ENCODE results near the gene PPP1R12B. TPM values are rescaled to one million over a fixed set of nuclear protein-coding genes. Genes with fewer than 3 reads are reported as not detected.
"Not testable (repeated sequence)": the region's sequence is repeated elsewhere in the genome, so short reads cannot be mapped to it uniquely, and the experiment has no call there.

PPP1R12B gene
- total and polyA plus RNA-seq, 2 donors (not counting 3 experiments of a cell fraction or from before 2014, with no cell fraction given): 8.4 to 11.5 TPM

DNA sequence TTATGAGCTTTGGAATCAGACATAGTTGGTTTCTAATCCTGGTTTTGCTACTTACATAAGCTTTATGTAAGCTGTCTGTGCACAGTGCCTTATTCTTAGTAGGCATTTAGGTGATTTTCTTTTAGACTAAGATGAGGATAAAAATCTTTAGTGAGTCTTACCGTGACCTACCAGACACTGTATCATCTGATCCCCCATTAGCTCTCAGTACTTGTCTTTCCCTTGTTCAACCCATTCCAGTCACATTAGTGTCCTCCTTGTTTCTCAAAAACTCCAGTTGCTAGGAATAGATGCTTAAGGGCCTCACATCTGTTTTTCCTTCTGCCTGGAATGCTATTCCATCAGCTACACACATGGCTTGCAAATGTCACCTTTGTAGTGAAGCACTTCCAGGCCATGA lies 18.8 kb downstream of the PPP1R12B start:
- no peak overlapping the region for H3K9ac ChIP-seq (replicated peaks; ENCODE audit: extremely low read depth, insufficient read depth, low read length)
- no peak for DNase-seq (ENCODE audit: low read depth, low spot score)
- H3K9me1 ChIP-seq (replicated peaks; ENCODE audit: control insufficient read depth, extremely low read depth, insufficient read depth, low read length): no peaks in the 10 kb centered on the region
- intact Hi-C loops (cut with micrococcal nuclease) (no loop called here), dilution Hi-C loops (cut with MboI; ENCODE audit: extremely low pct_ligation_motif_present, low sequenced_read_pairs) (no loop called here)
- H2AFZ ChIP-seq (ENCODE audit: low read depth, low read length): no peak overlapping the region
- H3K36me3 ChIP-seq (ENCODE audit: control insufficient read depth in 2 of 2, extremely low read depth in 1 of 2, insufficient read depth in 2 of 2, low read length in 2 of 2): no peaks in the 10 kb centered on the region
- H3K9me3 ChIP-seq (replicated peaks; ENCODE audit: control insufficient read depth, insufficient read depth, low read length): no peaks in the 10 kb centered on the region
- H3K27me3 ChIP-seq (ENCODE audit: control insufficient read depth in 2 of 2, insufficient read depth in 2 of 2, low read length in 2 of 2): no peaks in the 10 kb centered on the region
- no peak overlapping the region for H3K27ac ChIP-seq (ENCODE audit: insufficient read depth, low read depth, low read length)
- H3K4me3 ChIP-seq (replicated peaks in 1 of 3; ENCODE audit: insufficient read depth in 1 of 3, low read depth in 1 of 3, low read length in 3 of 3): no peak overlapping the region
- POLR2A ChIA-PET: no interaction called here
- no peaks in the 10 kb centered on the region for H4K20me1 ChIP-seq (replicated peaks; ENCODE audit: control insufficient read depth, extremely low read depth, insufficient read depth, low read length)
- no peaks in the 10 kb centered on the region for H3K4me1 ChIP-seq (ENCODE audit: control insufficient read depth, extremely low read depth, insufficient read depth, low read length)
- no peaks in the 10 kb centered on the region for H3K79me2 ChIP-seq (ENCODE audit: control insufficient read depth, insufficient read depth, low read length)
- H3K4me2 ChIP-seq (ENCODE audit: insufficient read depth, low read length): no peak overlapping the region
- BruUV-seq (replicated peaks): no TSS peak
- CTCF ChIA-PET: interaction anchor here (1.0 kb wide), 1 partner anchor 20 kb away, joined by 3 read pairs; no protein-coding TSS in a partner anchor
- TF ChIP-seq POLR2AphosphoS5 (IDR thresholded peaks at IDR 0.05; ENCODE audit: insufficient read depth, low read depth, low read length): no peak
- FAIRE-seq: no peak

DNA sequence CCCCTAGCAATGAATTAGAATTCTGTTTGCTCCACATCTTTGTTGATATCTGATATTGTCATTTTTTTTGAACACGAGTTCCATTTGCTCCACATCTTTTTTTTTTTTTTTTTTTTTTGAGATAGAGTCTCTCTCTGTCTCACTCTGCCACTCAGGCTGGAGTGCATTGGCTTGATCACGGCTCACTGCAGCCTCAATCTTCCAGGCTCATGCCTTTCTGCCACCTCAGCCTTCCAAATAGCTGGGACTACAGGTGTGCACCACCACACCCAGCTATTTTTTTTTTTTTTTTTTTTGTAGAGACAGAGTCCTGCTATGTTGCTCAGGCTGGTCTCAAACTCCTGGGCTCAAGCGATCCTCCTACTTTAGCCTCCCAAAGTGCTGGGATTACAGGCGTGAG lies 22.4 kb downstream of the PPP1R12B start:
- H3K4me2 ChIP-seq (ENCODE audit: insufficient read depth, low read length); H3K4me1 ChIP-seq (ENCODE audit: control insufficient read depth, extremely low read depth, insufficient read depth, low read length); BruUV-seq (replicated peaks); H3K27ac ChIP-seq (ENCODE audit: insufficient read depth, low read depth, low read length); H3K79me2 ChIP-seq (ENCODE audit: control insufficient read depth, insufficient read depth, low read length); H2AFZ ChIP-seq (ENCODE audit: low read depth, low read length); intact Hi-C loops (cut with micrococcal nuclease); H3K9me3 ChIP-seq (replicated peaks; ENCODE audit: control insufficient read depth, insufficient read depth, low read length); H3K9me1 ChIP-seq (replicated peaks; ENCODE audit: control insufficient read depth, extremely low read depth, insufficient read depth, low read length); H4K20me1 ChIP-seq (replicated peaks; ENCODE audit: control insufficient read depth, extremely low read depth, insufficient read depth, low read length); dilution Hi-C loops (cut with MboI; ENCODE audit: extremely low pct_ligation_motif_present, low sequenced_read_pairs); DNase-seq (ENCODE audit: low read depth, low spot score); H3K9ac ChIP-seq (replicated peaks; ENCODE audit: extremely low read depth, insufficient read depth, low read length); H3K4me3 ChIP-seq (replicated peaks in 1 of 3; ENCODE audit: insufficient read depth in 1 of 3, low read depth in 1 of 3, low read length in 3 of 3); H3K27me3 ChIP-seq (ENCODE audit: control insufficient read depth in 2 of 2, insufficient read depth in 2 of 2, low read length in 2 of 2); H3K36me3 ChIP-seq (ENCODE audit: control insufficient read depth in 2 of 2, extremely low read depth in 1 of 2, insufficient read depth in 2 of 2, low read length in 2 of 2); POLR2A ChIA-PET; CTCF ChIA-PET; FAIRE-seq: not testable (repeated sequence)

DNA sequence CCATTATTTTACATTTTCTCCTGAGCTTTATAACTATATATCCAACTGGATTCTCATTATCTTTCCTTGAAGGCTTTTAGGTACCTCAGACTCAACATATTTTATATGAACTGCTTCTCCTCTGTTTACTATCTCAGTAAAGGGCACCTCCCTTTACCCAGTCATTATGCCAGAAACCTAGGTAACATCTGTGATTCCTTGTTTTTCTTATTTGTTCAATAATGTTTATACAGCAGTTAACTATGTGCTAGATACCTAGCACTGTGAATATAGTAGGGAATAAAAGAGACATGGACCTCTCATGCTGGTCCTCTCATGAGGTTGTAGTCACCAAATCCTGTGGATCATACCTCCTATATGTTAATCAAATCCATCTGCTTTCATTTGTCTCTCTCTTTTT lies 25.6 kb downstream of the PPP1R12B start:
- no peak for FAIRE-seq
- intact Hi-C loops (cut with micrococcal nuclease) (no loop called here), dilution Hi-C loops (cut with MboI; ENCODE audit: extremely low pct_ligation_motif_present, low sequenced_read_pairs) (no loop called here)
- ChIA-PET CTCF (no interaction called here), POLR2A (no interaction called here)
- Histone ChIP-seq H3K27ac (ENCODE audit: insufficient read depth, low read depth, low read length) (no peak overlapping the region), H3K4me2 (ENCODE audit: insufficient read depth, low read length) (no peak overlapping the region), H3K36me3 (ENCODE audit: control insufficient read depth in 2 of 2, extremely low read depth in 1 of 2, insufficient read depth in 2 of 2, low read length in 2 of 2) (no peaks in the 10 kb centered on the region), H2AFZ (ENCODE audit: low read depth, low read length) (no peak overlapping the region), H3K9ac (replicated peaks; ENCODE audit: extremely low read depth, insufficient read depth, low read length) (no peak overlapping the region), H3K4me1 (ENCODE audit: control insufficient read depth, extremely low read depth, insufficient read depth, low read length) (no peaks in the 10 kb centered on the region), H3K27me3 (ENCODE audit: control insufficient read depth in 2 of 2, insufficient read depth in 2 of 2, low read length in 2 of 2) (no peaks in the 10 kb centered on the region), H4K20me1 (replicated peaks; ENCODE audit: control insufficient read depth, extremely low read depth, insufficient read depth, low read length) (no peaks in the 10 kb centered on the region), H3K9me1 (replicated peaks; ENCODE audit: control insufficient read depth, extremely low read depth, insufficient read depth, low read length) (no peaks in the 10 kb centered on the region), H3K79me2 (ENCODE audit: control insufficient read depth, insufficient read depth, low read length) (no peaks in the 10 kb centered on the region), H3K4me3 (replicated peaks in 1 of 3; ENCODE audit: insufficient read depth in 1 of 3, low read depth in 1 of 3, low read length in 3 of 3) (no peak overlapping the region), H3K9me3 (replicated peaks; ENCODE audit: control insufficient read depth, insufficient read depth, low read length) (no peaks in the 10 kb centered on the region)
- DNase-seq (ENCODE audit: low read depth, low spot score): no peak
- TF ChIP-seq FOS (IDR thresholded peaks at IDR 0.05; ENCODE audit: borderline replicate concordance, insufficient read depth, low read length) (no peak), JUN (IDR thresholded peaks at IDR 0.05; ENCODE audit: borderline replicate concordance, insufficient read depth, insufficient read length, low read depth) (no peak), MYC (IDR thresholded peaks at IDR 0.05; ENCODE audit: low read depth, low read length) (no peak), POLR2AphosphoS5 (IDR thresholded peaks at IDR 0.05; ENCODE audit: insufficient read depth, low read depth, low read length) (no peak)
- no TSS peak for BruUV-seq (replicated peaks)

DNA sequence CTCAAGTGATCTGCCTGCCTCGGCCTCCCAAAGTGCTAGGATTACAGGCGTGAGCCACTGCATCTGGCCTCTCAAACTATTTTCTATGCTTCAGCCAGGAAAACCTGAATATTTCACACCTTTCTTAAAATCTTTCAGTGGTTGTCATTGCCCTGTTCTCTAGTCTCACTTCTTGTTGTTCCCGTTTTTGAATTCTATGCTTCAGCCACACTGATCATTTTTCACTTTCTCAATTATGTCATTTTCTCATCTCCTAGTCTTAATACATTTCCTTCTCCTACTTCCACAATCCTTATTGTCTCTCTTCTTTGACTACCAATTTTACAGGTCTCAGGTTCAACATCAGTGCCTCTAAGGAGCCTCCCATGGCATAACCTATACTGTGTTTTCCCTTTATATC lies 26.7 kb downstream of the PPP1R12B start:
- POLR2A ChIA-PET; dilution Hi-C loops (cut with MboI; ENCODE audit: extremely low pct_ligation_motif_present, low sequenced_read_pairs); H3K9ac ChIP-seq (replicated peaks; ENCODE audit: extremely low read depth, insufficient read depth, low read length); H3K27ac ChIP-seq (ENCODE audit: insufficient read depth, low read depth, low read length); H3K4me3 ChIP-seq (replicated peaks in 1 of 3; ENCODE audit: insufficient read depth in 1 of 3, low read depth in 1 of 3, low read length in 3 of 3); H3K27me3 ChIP-seq (ENCODE audit: control insufficient read depth in 2 of 2, insufficient read depth in 2 of 2, low read length in 2 of 2); BruUV-seq (replicated peaks); H3K9me3 ChIP-seq (replicated peaks; ENCODE audit: control insufficient read depth, insufficient read depth, low read length); DNase-seq (ENCODE audit: low read depth, low spot score); H3K9me1 ChIP-seq (replicated peaks; ENCODE audit: control insufficient read depth, extremely low read depth, insufficient read depth, low read length); H3K4me2 ChIP-seq (ENCODE audit: insufficient read depth, low read length); H3K4me1 ChIP-seq (ENCODE audit: control insufficient read depth, extremely low read depth, insufficient read depth, low read length); H2AFZ ChIP-seq (ENCODE audit: low read depth, low read length); intact Hi-C loops (cut with micrococcal nuclease); H3K79me2 ChIP-seq (ENCODE audit: control insufficient read depth, insufficient read depth, low read length); H3K36me3 ChIP-seq (ENCODE audit: control insufficient read depth in 2 of 2, extremely low read depth in 1 of 2, insufficient read depth in 2 of 2, low read length in 2 of 2); H4K20me1 ChIP-seq (replicated peaks; ENCODE audit: control insufficient read depth, extremely low read depth, insufficient read depth, low read length); CTCF ChIA-PET; FAIRE-seq: not testable (repeated sequence)
